Measurements from ENCODE around the gene H2BK1.

The H2BK1 gene

GRCh38 chr7:151244841-151245346, 34.6 kb upstream of the H2BK1 start:
- DNase-seq: no peak

GRCh38 chr7:151244196-151244840, 34.0 kb upstream of the H2BK1 start:
- peak; percentile 70 for DNase-seq

GRCh38 chr7:151243408-151244195, 33.3 kb upstream of the H2BK1 start:
- DNase-seq: peak; percentile 45

- no peak for DNase-seq
These were observed 32.7 kb upstream of the H2BK1 start for GRCh38 chr7:151243045-151243349.

GRCh38 chr7:151242159-151243044, 32.1 kb upstream of the H2BK1 start:
- no peak for DNase-seq

GRCh38 chr7:151241755-151242096, 31.4 kb upstream of the H2BK1 start:
- DNase-seq: no peak

GRCh38 chr7:151240942-151241754, 30.9 kb upstream of the H2BK1 start:
- DNase-seq: no peak

GRCh38 chr7:151240536-151240935, 30.2 kb upstream of the H2BK1 start:
- no peak for DNase-seq

GRCh38 chr7:151239837-151240459, 29.7 kb upstream of the H2BK1 start:
- DNase-seq: no peak

- DNase-seq: no peak
These were observed 28.9 kb upstream of the H2BK1 start for GRCh38 chr7:151238924-151239836.

- DNase-seq: no peak
These were observed 28.0 kb upstream of the H2BK1 start for GRCh38 chr7:151238190-151238810.

GRCh38 chr7:151237244-151238189, 27.2 kb upstream of the H2BK1 start:
- no peak for DNase-seq

- DNase-seq: no peak
These were observed 26.1 kb upstream of the H2BK1 start for GRCh38 chr7:151236406-151236805.

- no peak for DNase-seq
These were observed 25.0 kb upstream of the H2BK1 start for GRCh38 chr7:151235091-151235787.

GRCh38 chr7:151233804-151234203, 23.5 kb upstream of the H2BK1 start:
- no peak for DNase-seq

GRCh38 chr7:151232917-151233701, 22.8 kb upstream of the H2BK1 start:
- peak; percentile 88 for DNase-seq

GRCh38 chr7:151232091-151232916, 22.0 kb upstream of the H2BK1 start, which contains the start of gene CHPF2:
Gene CHPF2, plus strand, starts transcription at chr7:151232483. Its CDS starts 1,529 bp downstream, at chr7:151234012.
- DNase-seq: peak; percentile 94

Data from stimulated activated CD4-positive, alpha-beta T cell treated with anti-CD3 and anti-CD28 coated beads, Interleukin-15, amount 100 ng/mL, for 24 hours (primary cell).